GM10266 (cell line): ENCODE data around the gene GRID1.

Experiments
- DNase-seq: peaks from one replicate; pipeline ENCODE4 v3.0.0; 2012; ENCODE audit errors: extremely low spot score
- TF ChIP-seq, protein P1 (sequence below): IDR thresholded peaks from 2 replicates; pipeline ENCODE4 v1.5.1; 2012; ENCODE audit warnings: mild to moderate bottlenecking, low read depth; ENCODE audit not compliant: control insufficient read depth, insufficient read depth; ENCODE audit errors: missing control alignments

GRID1 gene

DNA sequence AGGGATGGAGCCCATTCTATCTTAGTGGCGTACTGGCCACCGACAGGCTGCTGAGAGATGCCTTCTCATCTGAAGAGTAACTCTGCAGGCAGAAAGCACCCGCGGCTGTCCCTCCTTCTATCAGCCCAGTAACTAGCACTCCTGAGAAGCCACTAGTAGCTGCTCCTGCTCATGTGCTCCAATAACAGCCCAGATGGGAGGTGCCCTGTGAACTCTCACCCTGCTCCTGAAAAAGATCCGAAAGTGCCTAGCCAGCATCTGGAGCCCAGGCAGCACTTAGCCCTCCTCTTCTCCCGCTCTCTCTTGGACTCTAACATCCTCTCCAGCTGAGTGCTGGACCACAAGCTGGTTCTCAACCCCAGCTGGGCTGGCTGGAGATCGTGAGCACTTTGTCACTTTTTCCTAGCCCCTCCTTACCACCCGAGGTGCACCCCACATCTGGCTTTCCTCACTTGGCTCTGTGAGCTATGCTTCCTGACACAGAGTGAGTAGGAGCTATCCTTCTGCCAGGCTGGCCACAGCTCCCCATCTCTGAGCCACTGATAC lies 239.2 kb downstream of the GRID1 start:
- DNase-seq, result no peak
- TF ChIP-seq, protein P1, sequence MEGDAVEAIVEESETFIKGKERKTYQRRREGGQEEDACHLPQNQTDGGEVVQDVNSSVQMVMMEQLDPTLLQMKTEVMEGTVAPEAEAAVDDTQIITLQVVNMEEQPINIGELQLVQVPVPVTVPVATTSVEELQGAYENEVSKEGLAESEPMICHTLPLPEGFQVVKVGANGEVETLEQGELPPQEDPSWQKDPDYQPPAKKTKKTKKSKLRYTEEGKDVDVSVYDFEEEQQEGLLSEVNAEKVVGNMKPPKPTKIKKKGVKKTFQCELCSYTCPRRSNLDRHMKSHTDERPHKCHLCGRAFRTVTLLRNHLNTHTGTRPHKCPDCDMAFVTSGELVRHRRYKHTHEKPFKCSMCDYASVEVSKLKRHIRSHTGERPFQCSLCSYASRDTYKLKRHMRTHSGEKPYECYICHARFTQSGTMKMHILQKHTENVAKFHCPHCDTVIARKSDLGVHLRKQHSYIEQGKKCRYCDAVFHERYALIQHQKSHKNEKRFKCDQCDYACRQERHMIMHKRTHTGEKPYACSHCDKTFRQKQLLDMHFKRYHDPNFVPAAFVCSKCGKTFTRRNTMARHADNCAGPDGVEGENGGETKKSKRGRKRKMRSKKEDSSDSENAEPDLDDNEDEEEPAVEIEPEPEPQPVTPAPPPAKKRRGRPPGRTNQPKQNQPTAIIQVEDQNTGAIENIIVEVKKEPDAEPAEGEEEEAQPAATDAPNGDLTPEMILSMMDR, result no peak

DNA sequence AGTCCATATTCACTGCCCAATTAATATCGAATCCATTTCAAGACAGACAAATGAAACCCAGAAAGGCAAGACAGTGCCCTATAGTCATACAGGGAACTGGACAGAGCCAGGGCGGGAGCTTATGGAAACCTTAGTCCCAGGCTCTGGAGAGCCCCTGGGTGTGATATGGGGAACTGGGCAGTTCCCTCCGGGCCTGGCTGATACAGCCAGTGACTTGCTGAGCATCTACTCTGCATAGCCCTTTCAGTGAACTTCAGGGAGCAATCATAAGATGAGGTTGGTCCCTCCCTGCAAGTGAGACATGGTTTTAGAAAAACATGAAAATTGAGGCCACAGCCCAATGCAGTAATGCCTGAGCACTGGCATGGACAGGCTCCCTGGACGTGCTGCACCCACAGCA lies 241.9 kb downstream of the GRID1 start:
- TF ChIP-seq, protein P1, result no peak
- no peak for DNase-seq

DNA sequence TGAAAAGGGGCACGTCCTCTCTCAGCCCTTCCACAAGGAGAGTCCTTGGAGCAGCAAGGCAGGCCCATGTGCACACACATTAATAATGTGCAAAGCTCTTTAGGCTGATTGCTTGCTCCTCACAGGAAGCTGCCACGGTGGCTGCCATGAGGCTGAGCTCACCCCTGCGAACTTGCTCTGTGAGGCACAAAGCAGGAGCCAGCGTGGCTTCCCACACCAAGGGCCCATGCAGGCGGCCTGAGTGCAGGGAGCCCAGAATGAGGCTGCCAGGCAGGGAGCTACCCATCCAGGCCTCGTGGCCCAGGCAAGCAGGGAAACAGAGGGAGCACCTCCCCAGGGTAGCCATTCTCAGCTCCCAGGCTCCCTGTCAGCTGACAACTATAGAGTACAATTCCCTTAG lies 242.9 kb downstream of the GRID1 start:
- no peak for DNase-seq
- TF ChIP-seq, protein P1, result no peak

DNA sequence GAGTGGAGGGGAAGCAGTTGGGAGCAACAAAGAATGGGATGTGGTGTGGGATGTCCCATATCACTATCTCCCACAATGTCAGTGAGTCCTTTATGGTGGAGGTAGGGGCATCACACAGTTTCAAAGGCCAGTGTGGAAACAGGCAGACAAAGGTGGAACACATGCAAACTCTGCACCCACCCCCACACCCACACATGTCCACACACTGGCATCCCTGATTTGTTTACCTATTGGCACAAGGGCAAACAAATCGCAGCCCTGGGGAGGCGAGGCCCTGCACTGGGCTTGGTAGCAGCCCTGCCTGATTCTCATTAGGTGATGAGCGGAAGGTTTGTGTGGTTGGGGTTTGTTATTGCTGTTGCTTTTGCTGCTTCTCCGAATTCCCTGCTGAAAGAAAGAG lies 243.3 kb downstream of the GRID1 start:
- TF ChIP-seq, protein P1, result no peak
- no peak for DNase-seq

DNA sequence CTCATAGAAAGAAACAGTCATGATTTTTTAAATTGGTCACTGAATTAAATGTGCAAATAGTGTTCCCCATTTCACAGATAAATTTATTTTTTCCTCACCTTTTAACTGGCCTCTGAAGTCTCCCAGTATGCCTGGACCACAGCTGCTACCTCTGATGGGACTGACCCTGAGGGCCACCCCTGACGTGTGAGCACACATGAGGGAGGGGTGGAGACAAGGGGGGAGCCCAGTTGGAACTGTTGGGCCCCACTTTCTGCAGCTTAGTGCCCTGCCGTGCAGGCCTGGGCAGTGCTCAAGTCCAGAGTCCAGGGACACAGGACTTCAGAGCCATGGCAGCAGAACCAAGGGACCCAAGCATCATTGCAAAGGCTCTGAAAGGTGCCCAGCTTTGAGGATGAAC lies 243.9 kb downstream of the GRID1 start:
- TF ChIP-seq, protein P1, result no peak
- no peak for DNase-seq

DNA sequence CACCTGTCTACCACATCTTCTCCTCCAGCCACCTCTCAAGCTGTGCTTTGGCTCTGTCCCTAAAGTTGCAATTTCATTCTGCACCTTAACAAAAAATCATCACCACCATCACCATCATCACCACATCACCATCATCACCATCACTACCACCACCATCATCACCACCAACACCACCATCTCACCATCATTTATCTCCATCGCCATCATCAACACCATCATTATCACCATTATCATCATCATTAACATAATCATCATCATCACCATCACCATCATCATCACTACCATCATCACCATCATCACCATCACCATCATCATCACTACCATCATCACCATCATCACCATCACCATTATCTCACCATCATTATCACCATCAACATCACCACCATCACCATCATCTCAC lies 245.4 kb downstream of the GRID1 start:
- DNase-seq, result no peak
- TF ChIP-seq, protein P1, result no peak

DNA sequence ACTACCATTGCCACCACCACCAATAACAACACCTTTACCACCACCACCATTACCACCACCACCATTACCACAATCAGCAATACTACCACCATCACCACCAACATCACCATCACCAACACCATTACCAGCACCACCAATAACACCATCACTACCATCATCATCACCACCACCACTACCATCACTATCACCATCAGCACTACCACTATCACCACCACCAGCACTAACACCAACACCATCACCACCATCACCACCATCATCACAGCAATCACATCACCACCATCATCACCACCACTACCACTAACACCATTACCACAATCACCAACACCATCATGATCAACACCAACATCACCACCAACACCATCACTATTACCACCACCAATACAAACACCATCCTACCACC lies 249.5 kb downstream of the GRID1 start:
- TF ChIP-seq, protein P1, result no peak
- no peak for DNase-seq
